HL-60 (cell line): Measurements from ENCODE around the gene SAMD3.

ENCODE experiments used
- DNase-seq, 2 experiments: peaks; one replicate each; pipeline ENCODE4 v3.0.0-alpha.2; 2010 to 2020; ENCODE audit warnings: low read depth in 1 of 2, low spot score in 1 of 2
- H3K27ac ChIP-seq: fragments of 250-450 bp; sonication (Bioruptor Pico); replicated peaks from 2 replicates; pipeline ENCODE4 v1.5.1; 2020; ENCODE audit warnings: mild to moderate bottlenecking, moderate library complexity
- H3K27me3 ChIP-seq: fragments of 250-450 bp; sonication (Bioruptor Pico); 2 replicates; pipeline ENCODE4 v1.5.1; 2021; ENCODE audit warnings: mild to moderate bottlenecking, moderate library complexity; ENCODE audit not compliant: insufficient read depth, poor library complexity, severe bottlenecking
- H3K4me3 ChIP-seq: replicated peaks from 2 replicates; pipeline ENCODE4 v1.5.1; 2011; ENCODE audit warnings: mild to moderate bottlenecking, control low read depth, low read length; ENCODE audit not compliant: insufficient read depth
- CTCF ChIP-seq: IDR thresholded peaks from one replicate; pipeline ENCODE4 v1.5.1; 2011; ENCODE audit warnings: low read length, control low read depth, inconsistent platforms; ENCODE audit not compliant: insufficient read depth
- GABPA ChIP-seq: IDR thresholded peaks from 2 replicates; pipeline ENCODE4 v1.6.1; 2012; ENCODE audit warnings: low read depth
- POLR2AphosphoS5 ChIP-seq: IDR thresholded peaks from 2 replicates; pipeline ENCODE4 v1.6.1; 2012; ENCODE audit warnings: low read depth
- REST ChIP-seq: IDR thresholded peaks from 2 replicates; pipeline ENCODE4 v1.6.1; 2012; ENCODE audit warnings: low read depth; ENCODE audit not compliant: insufficient replicate concordance
- SPI1 ChIP-seq: IDR thresholded peaks from 2 replicates; pipeline ENCODE4 v1.6.1; 2012; ENCODE audit warnings: low read depth, mild to moderate bottlenecking, borderline replicate concordance

The SAMD3 gene

GRCh38 chr6:130143709-130144108 lies 79.0 kb downstream of the SAMD3 start:
- Histone ChIP-seq H3K27me3 (no peaks in the 10 kb centered on the region), H3K27ac (no peak overlapping the region), H3K4me3 (no peak overlapping the region)
- DNase-seq, result no peak
- TF ChIP-seq POLR2AphosphoS5 (no peak), GABPA (no peak), SPI1 (no peak), REST (no peak), CTCF (no peak)

DNA sequence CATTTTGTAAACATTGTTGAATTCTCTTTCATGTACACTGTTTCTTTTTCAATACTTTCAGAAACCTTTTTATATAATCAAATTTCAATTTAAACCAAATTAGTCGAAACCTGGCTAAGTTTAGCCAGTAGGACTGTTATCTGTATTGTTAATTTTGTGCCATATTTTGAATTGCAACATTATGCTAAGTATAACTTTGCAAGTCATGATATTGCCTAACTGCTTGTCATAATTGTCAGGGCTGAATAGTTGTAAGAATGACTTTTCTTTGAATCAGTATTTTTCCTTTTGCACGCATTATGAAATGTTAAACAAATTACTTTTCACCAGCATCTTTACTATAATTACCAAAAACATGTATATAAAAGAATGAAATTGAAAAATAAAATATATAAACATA lies 82.7 kb downstream of the SAMD3 start:
- no peak for TF ChIP-seq POLR2AphosphoS5
- TF ChIP-seq SPI1, result no peak
- no peak for TF ChIP-seq GABPA
- no peak for TF ChIP-seq CTCF
- TF ChIP-seq REST, result no peak
- H3K4me3 ChIP-seq, result no peak overlapping the region
- no peak overlapping the region for H3K27ac ChIP-seq
- H3K27me3 ChIP-seq, result no peaks in the 10 kb centered on the region
- DNase-seq, result peak in 1 of 2 experiments; percentile 63

GRCh38 chr6:130138909-130139242 lies 83.9 kb downstream of the SAMD3 start:
- Histone ChIP-seq H3K27me3 (no peaks in the 10 kb centered on the region), H3K27ac (no peak overlapping the region), H3K4me3 (no peak overlapping the region)
- DNase-seq, result no peak
- TF ChIP-seq GABPA (no peak), SPI1 (no peak), CTCF (no peak), REST (no peak), POLR2AphosphoS5 (no peak)
